Fibroblast of lung (primary cell): Measurements from ENCODE around the gene SLC7A6. TPM values are rescaled to one million over a fixed set of nuclear protein-coding genes. Genes with fewer than 3 reads are reported as not detected.
A peak's percentile ranks its signal among the peaks of the same experiment; 100 is the strongest.

Source experiments
- DNase-seq, 2 donors: peaks; one replicate each; pipeline versions ENCODE4 v3.0.0 to v3.0.0-alpha.2; 2010; ENCODE audit warnings: low read depth in 2 of 2
- H2AFZ ChIP-seq: 2 replicates; pipeline ENCODE4 v1.5.1; 2012; ENCODE audit warnings: low read length, control low read depth, inconsistent platforms
- H3K27ac ChIP-seq: 2 replicates; pipeline ENCODE4 v1.5.1; 2011; ENCODE audit warnings: low read length, control low read depth; ENCODE audit not compliant: insufficient read depth
- H3K27me3 ChIP-seq: 2 replicates; pipeline ENCODE4 v1.5.1; 2011; ENCODE audit warnings: mild to moderate bottlenecking, low read length; ENCODE audit not compliant: control insufficient read depth, insufficient read depth
- H3K36me3 ChIP-seq: 2 replicates; pipeline ENCODE4 v1.5.1; 2011; ENCODE audit warnings: low read length; ENCODE audit not compliant: control insufficient read depth, insufficient read depth
- H3K4me1 ChIP-seq: 2 replicates; pipeline ENCODE4 v1.5.1; 2011; ENCODE audit warnings: low read length; ENCODE audit not compliant: control insufficient read depth, insufficient read depth; ENCODE audit errors: extremely low read depth
- H3K4me2 ChIP-seq: 2 replicates; pipeline ENCODE4 v1.5.1; 2011; ENCODE audit warnings: low read length, control low read depth; ENCODE audit not compliant: insufficient read depth; ENCODE audit errors: extremely low read depth
- H3K4me3 ChIP-seq, 4 experiments: fragments of 200-600 bp in 1 of 4; sonication (generic) in 1 of 4; replicated peaks in 1 of 4; 2 replicates each; pipeline ENCODE4 v1.5.1; 2011 to 2016; ENCODE audit warnings: low read length in 4 of 4, low read depth in 3 of 4, mild to moderate bottlenecking in 3 of 4, control low read depth in 2 of 4, inconsistent platforms in 1 of 4, mixed read lengths in 1 of 4; ENCODE audit not compliant: insufficient read depth in 1 of 4; ENCODE audit errors: control extremely low read depth in 1 of 4
- H3K79me2 ChIP-seq: 2 replicates; pipeline ENCODE4 v1.5.1; 2012; ENCODE audit warnings: mild to moderate bottlenecking, low read length, inconsistent platforms; ENCODE audit not compliant: control insufficient read depth, insufficient read depth
- H3K9ac ChIP-seq: 2 replicates; pipeline ENCODE4 v1.5.1; 2011; ENCODE audit warnings: mild to moderate bottlenecking, low read length, control low read depth; ENCODE audit not compliant: insufficient read depth
- H3K9me3 ChIP-seq: 2 replicates; pipeline ENCODE4 v1.5.1; 2012; ENCODE audit warnings: low read depth, low read length; ENCODE audit not compliant: control insufficient read depth, insufficient read depth
- H4K20me1 ChIP-seq: 2 replicates; pipeline ENCODE4 v1.5.1; 2011; ENCODE audit warnings: low read length; ENCODE audit not compliant: control insufficient read depth, insufficient read depth; ENCODE audit errors: extremely low read depth
- CTCF ChIP-seq, 2 donors: IDR thresholded peaks in 1 of 2; conservative IDR thresholded peaks in 1 of 2; 1 replicate in 1 of 2; 2 replicates in 1 of 2; pipeline ENCODE4 v1.5.1; 2011 to 2012; ENCODE audit warnings: low read length in 2 of 2, control low read depth in 1 of 2, inconsistent platforms in 1 of 2, low read depth in 1 of 2, mild to moderate bottlenecking in 1 of 2
- EZH2 ChIP-seq: IDR thresholded peaks from 2 replicates; pipeline ENCODE4 v1.5.1; 2012; ENCODE audit warnings: low read length, control low read depth, mild to moderate bottlenecking; ENCODE audit errors: missing control alignments
- polyA plus RNA-seq, 2 donors: library from polyadenylated mRNA; depleted of rRNA in 1 of 2; stranded (reverse) in 1 of 2; unstranded in 1 of 2; fragments of >200 nt; gene quantifications; 2 replicates each; pipeline ENCODE4 v1.2.1, GENCODE V29; 2011 to 2012; ENCODE audit warnings: missing spikeins in 1 of 2
- total RNA-seq: library from RNA; depleted of rRNA; stranded (reverse); fragments of >200 nt; gene quantifications from 2 replicates; pipeline ENCODE4 v1.2.1, GENCODE V29; 2014

Gene SLC7A6
- total and polyA plus RNA-seq, 2 donors (not counting 1 experiment from before 2014, with no cell fraction given): 11.9 to 19.0 TPM

- no peaks in the 10 kb centered on the region for H4K20me1 ChIP-seq
- peaks cover 30% of the 10 kb centered on the region for H3K36me3 ChIP-seq
- H3K27ac ChIP-seq: peak overlapping the region; percentile 30
- no peaks in the 10 kb centered on the region for H3K9me3 ChIP-seq
- no peak overlapping the region for H3K4me3 ChIP-seq
- no peak overlapping the region for H2AFZ ChIP-seq
- H3K4me1 ChIP-seq: peaks cover 17% of the 10 kb centered on the region
- H3K79me2 ChIP-seq: no peaks in the 10 kb centered on the region
- TF ChIP-seq CTCF (conservative IDR thresholded peaks at IDR 0.05 in 1 of 2, IDR thresholded peaks at IDR 0.05 in 1 of 2; ENCODE audit: low read depth in 1 of 2, low read length in 2 of 2) (no peak), EZH2 (no peak)
- no peak overlapping the region for H3K9ac ChIP-seq
- H3K27me3 ChIP-seq: no peaks in the 10 kb centered on the region
- peak; percentile 73 to 76 for DNase-seq
- peak overlapping the region; percentile 7 for H3K4me2 ChIP-seq
Measured at GRCh38 chr16:68298907-68299561, 34.7 kb downstream of the SLC7A6 start.

- no peak overlapping the region for H3K4me2 ChIP-seq
- TF ChIP-seq EZH2: no peak
- no peaks in the 10 kb centered on the region for H4K20me1 ChIP-seq
- H3K27ac ChIP-seq: peak overlapping the region; percentile 30
- no peaks in the 10 kb centered on the region for H3K27me3 ChIP-seq
- H3K79me2 ChIP-seq: no peaks in the 10 kb centered on the region
- H3K4me3 ChIP-seq: no peak overlapping the region
- H3K36me3 ChIP-seq: peaks cover 29% of the 10 kb centered on the region
- no peak overlapping the region for H3K9ac ChIP-seq
- no peak for DNase-seq
- no peaks in the 10 kb centered on the region for H3K9me3 ChIP-seq
- H2AFZ ChIP-seq: no peak overlapping the region
- peaks cover 17% of the 10 kb centered on the region for H3K4me1 ChIP-seq
Measured at GRCh38 chr16:68299571-68300453, 35.5 kb downstream of the SLC7A6 start.

- DNase-seq: peak in 1 of 2 donors; percentile 43
- Histone ChIP-seq H3K4me2 (no peak overlapping the region), H3K9me3 (no peaks in the 10 kb centered on the region), H3K4me1 (peaks cover 17% of the 10 kb centered on the region), H3K27ac (no peak overlapping the region), H3K27me3 (no peaks in the 10 kb centered on the region), H3K79me2 (no peaks in the 10 kb centered on the region), H3K9ac (no peak overlapping the region), H4K20me1 (no peaks in the 10 kb centered on the region), H2AFZ (no peak overlapping the region), H3K36me3 (peaks cover 27% of the 10 kb centered on the region), H3K4me3 (no peak overlapping the region)
- TF ChIP-seq EZH2: no peak
- TF ChIP-seq CTCF (conservative IDR thresholded peaks at IDR 0.05 in 1 of 2, IDR thresholded peaks at IDR 0.05 in 1 of 2; ENCODE audit: low read depth in 1 of 2, low read length in 2 of 2): no peak
Measured at GRCh38 chr16:68300734-68301459, 36.6 kb downstream of the SLC7A6 start.
